Kidney (tissue), 14 donors: ENCODE results near the gene TTC31. TPM values are rescaled to one million over a fixed set of nuclear protein-coding genes. Genes with fewer than 3 reads are reported as not detected.

Source experiments
- DNase-seq, 5 donors: peaks; one replicate each; pipeline ENCODE4 v3.0.0-alpha.2; 2013 to 2020
- FAIRE-seq: peaks from 2 replicates; lab custom pipeline; 2012; peaks lifted over from hg19 to GRCh38; lab: Jason Lieb, UNC
- H3K27ac ChIP-seq, 2 donors: one replicate each; pipeline ENCODE4 v1.7.0; 2013; ENCODE audit warnings: low read depth in 2 of 2, low read length in 2 of 2, inconsistent platforms in 1 of 2
- H3K27me3 ChIP-seq: one replicate; pipeline ENCODE4 v1.7.1; 2013; ENCODE audit warnings: low read length, inconsistent platforms; ENCODE audit not compliant: control insufficient read depth, insufficient read depth
- H3K36me3 ChIP-seq, 3 donors: one replicate each; pipeline versions ENCODE4 v1.7.0 to v1.7.1; 2013; ENCODE audit warnings: low read length in 3 of 3, control low read depth in 1 of 3, inconsistent platforms in 1 of 3; ENCODE audit not compliant: insufficient read depth in 3 of 3, control insufficient read depth in 2 of 3
- H3K4me1 ChIP-seq, 3 donors: one replicate each; pipeline versions ENCODE4 v1.7.0 to v1.7.1; 2013; ENCODE audit warnings: low read length in 3 of 3, inconsistent platforms in 1 of 3, low read depth in 1 of 3; ENCODE audit not compliant: control insufficient read depth in 2 of 3, insufficient read depth in 2 of 3
- H3K4me3 ChIP-seq, 3 donors: one replicate each; pipeline versions ENCODE4 v1.7.0 to v1.8.1; 2013; ENCODE audit warnings: low read length in 3 of 3, control low read depth in 1 of 3, inconsistent platforms in 1 of 3
- H3K9ac ChIP-seq, 3 donors: one replicate each; pipeline versions ENCODE4 v1.7.0 to v1.7.1; 2013; ENCODE audit warnings: low read length in 3 of 3, control low read depth in 1 of 3, inconsistent platforms in 1 of 3
- H3K9me3 ChIP-seq, 3 donors: one replicate each; pipeline versions ENCODE4 v1.7.0 to v1.7.1; 2013; ENCODE audit warnings: low read length in 3 of 3, control low read depth in 1 of 3, inconsistent platforms in 1 of 3; ENCODE audit not compliant: control insufficient read depth in 2 of 3, insufficient read depth in 1 of 3
- intact Hi-C: fragments of 100-400 bp; cut with DNase I; formaldehyde crosslinking; loops from one replicate; pipeline ENCODE4 v1.11.1; 2022
- polyA plus RNA-seq: library from polyadenylated mRNA; stranded (reverse); fragments of 350-450 nt; fragmentation: Illumina TruSeq; extraction: RNeasy Lipid Tissue Mini Kit (QIAGEN cat#74804); gene quantifications from one replicate; pipeline ENCODE4 v1.2.3, GENCODE V29; 2014; ENCODE audit warnings: low read depth, low replicate concordance; ENCODE audit not compliant: insufficient read depth
- total RNA-seq: library from RNA; stranded (reverse); fragmentation: NEBNext Ultra II Directional; extraction: Animal tissue kit (Norgen Biotek cat#: 25700); gene quantifications from one replicate; pipeline ENCODE4 v1.2.1, GENCODE V29; 2021
- TF ChIP-seq, protein P1 (sequence below): IDR thresholded peaks from 3 replicates; pipeline ENCODE4 v1.5.1; 2012; ENCODE audit warnings: mild to moderate bottlenecking, moderate library complexity, borderline replicate concordance; ENCODE audit not compliant: insufficient read depth; ENCODE audit errors: extremely low read depth
- donor health status: control.
- donor health status: control.
- donor health status: control.
- donor health status: control.
- donor health status: control.
- donor health status: DM: yes; HTN: yes; CAD: no.
- donor health status: Normal renal cell carcinoma (clear cell type).

TTC31 gene
- total and polyA plus RNA-seq, 2 donors from 2014 or later: 11.5 to 29.1 TPM

DNA sequence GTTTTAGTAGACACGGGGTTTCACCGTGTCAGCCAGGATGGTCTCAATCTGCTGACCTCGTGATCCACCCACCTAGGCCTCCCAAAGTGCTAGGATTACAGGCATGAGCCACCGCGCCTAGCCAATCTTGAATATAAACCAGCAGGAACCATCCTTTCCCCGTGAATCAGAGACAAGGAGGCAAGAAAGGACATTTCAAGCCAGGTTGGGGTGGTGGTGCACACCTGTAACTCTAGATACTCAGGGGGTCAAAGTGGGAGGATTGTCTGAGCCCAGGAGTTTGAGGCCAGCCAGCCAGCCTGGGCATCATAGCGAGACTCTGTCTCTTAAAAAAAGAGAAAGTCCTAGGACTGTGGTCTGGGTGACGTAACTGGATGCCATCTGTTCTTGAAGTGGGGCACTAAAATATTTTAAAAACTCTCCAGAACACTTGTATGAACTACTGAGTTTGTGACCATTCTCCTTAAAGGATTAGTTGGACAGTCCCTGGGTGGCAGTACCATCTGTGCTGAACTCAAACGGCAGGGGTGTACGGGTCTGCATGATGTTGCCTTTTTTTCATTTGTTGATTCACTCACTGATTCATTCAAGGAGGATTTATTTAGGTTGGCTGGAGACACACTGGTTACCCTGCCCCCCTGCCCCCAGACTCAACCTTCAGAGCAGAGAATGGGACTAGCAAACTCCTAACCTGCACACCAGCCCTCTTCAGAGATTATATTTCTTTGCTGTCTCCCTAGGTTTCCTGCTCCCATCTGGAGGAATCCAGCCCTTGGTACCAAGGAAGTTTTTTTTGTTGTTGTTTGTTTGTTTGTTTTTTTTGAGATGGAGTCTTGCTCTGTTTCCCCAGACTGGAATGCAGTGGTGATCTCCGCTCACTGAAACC is 28.5 kb downstream of the TTC31 start:
- Histone ChIP-seq H3K4me1 (peaks cover 0 to 11% (median 6%) of the 10 kb centered on the region in 3 donors), H3K27ac (no peak overlapping the region), H3K4me3 (no peak overlapping the region), H3K36me3 (no peaks in the 10 kb centered on the region), H3K9me3 (no peaks in the 10 kb centered on the region), H3K9ac (no peak overlapping the region), H3K27me3 (peaks cover 48% of the 10 kb centered on the region)
- intact Hi-C loops: no loop called here
- DNase-seq: no peak
- TF ChIP-seq, protein P1, sequence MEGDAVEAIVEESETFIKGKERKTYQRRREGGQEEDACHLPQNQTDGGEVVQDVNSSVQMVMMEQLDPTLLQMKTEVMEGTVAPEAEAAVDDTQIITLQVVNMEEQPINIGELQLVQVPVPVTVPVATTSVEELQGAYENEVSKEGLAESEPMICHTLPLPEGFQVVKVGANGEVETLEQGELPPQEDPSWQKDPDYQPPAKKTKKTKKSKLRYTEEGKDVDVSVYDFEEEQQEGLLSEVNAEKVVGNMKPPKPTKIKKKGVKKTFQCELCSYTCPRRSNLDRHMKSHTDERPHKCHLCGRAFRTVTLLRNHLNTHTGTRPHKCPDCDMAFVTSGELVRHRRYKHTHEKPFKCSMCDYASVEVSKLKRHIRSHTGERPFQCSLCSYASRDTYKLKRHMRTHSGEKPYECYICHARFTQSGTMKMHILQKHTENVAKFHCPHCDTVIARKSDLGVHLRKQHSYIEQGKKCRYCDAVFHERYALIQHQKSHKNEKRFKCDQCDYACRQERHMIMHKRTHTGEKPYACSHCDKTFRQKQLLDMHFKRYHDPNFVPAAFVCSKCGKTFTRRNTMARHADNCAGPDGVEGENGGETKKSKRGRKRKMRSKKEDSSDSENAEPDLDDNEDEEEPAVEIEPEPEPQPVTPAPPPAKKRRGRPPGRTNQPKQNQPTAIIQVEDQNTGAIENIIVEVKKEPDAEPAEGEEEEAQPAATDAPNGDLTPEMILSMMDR: no peak
- no peak for FAIRE-seq

DNA sequence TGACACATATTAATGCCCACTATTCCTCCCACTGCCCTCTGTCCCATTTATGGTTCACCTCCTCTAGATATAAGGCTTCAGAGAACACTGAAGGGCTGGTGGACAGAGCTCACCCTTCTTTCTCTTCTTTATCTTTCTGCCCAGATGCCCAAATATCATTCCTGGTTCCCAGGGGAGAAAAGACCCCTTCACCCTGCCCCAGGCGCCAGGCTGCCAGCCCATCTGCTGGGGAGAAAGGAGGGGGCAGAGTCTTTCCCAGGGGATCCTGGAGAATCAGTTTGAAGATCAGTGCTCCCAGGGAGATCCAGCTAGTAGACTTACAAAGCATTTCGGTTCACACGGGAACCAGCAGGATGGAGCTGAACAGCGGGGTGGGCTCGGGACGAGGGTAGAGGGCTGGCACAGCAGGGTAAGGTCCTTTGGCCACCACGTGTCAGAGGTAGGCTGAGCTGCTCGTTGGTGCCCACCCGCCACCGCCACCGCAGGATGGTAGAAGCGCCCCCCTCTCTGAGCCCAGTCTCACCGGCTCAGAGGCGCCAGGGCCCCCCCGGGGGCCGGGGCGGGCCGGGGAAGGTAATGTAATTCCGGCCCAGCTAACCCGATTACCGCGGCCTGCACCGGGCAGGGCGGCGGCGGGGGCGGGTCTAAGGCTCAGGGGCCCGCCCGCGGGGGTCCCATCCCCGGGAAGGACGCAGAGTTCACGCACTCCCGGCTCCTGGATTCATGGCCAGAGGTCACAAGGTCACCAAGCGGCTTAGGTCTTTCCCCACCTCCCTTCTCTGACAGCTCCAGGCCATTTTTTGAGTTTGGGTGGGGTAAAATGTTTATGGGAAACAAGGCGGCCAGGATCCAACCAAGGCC is 30.1 kb downstream of the TTC31 start:
- DNase-seq (peak in 3 of 5 donors; percentile 16 to 70 (median 59)), FAIRE-seq (no peak)
- H3K27me3 ChIP-seq: peaks cover 62% of the 10 kb centered on the region
- intact Hi-C loops: no loop called here
- TF ChIP-seq, protein P1: no peak
- no peak overlapping the region for H3K9ac ChIP-seq
- no peak overlapping the region for H3K27ac ChIP-seq
- no peaks in the 10 kb centered on the region for H3K9me3 ChIP-seq
- no peak overlapping the region for H3K4me3 ChIP-seq
- peaks cover 0 to 5% (median 0%) of the 10 kb centered on the region in 3 donors for H3K4me1 ChIP-seq
- H3K36me3 ChIP-seq: no peaks in the 10 kb centered on the region

DNA sequence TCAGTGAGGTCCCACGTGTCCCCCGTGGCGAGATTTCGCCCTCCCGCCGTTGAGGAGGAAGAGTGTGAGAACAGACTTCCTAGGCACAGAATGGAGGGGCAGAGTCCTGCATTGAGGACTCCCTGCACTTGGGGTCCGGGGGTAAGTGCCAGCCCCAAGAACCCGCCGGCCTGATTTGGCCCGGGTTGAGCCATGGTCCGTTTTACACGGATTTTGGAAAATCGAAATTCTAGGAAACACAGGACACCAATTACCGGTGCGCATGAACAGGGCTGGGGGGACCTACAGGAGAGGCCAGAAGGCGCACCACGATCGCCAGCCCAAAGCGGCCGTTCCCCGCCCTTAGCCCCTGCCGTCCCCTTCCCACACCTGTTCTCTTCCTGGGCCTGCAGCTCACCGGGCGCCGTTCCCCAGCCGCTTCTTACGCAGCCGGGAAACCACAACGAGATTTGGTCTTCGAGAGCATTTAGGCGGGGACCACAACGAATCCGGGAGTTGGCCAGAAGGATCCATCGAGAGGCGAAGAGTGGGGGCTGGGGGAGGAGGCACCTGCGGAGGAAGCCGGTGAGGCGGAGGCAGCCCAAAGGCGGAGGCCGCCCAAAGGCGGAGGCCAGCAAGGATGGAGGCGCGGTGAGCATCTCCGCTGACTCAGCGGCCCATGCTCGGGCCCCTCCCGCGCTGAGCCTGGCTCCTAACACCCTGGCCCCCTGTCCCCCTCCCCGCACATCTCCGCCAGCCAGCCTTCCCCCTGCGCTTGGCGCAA is 30.9 kb downstream of the TTC31 start:
- TF ChIP-seq, protein P1: no peak
- no peak overlapping the region for H3K27ac ChIP-seq
- H3K4me3 ChIP-seq: no peak overlapping the region
- DNase-seq (peak in 4 of 5 donors; percentile 11 to 50 (median 36)), FAIRE-seq (no peak)
- no peaks in the 10 kb centered on the region for H3K9me3 ChIP-seq
- intact Hi-C loops: no loop called here
- peaks cover 67% of the 10 kb centered on the region for H3K27me3 ChIP-seq
- peaks cover 0 to 5% (median 0%) of the 10 kb centered on the region in 3 donors for H3K4me1 ChIP-seq
- no peak overlapping the region for H3K9ac ChIP-seq
- H3K36me3 ChIP-seq: no peaks in the 10 kb centered on the region
